K562 (cell line): Measurements from ENCODE around the gene SLC9A3. TPM values are rescaled to one million over a fixed set of nuclear protein-coding genes. Genes with fewer than 3 reads are reported as not detected.

Experiments used
- E2F4 ChIP-seq: sonication (generic); formaldehyde crosslinking; IDR thresholded peaks from 2 replicates; pipeline ENCODE4 v1.8.0; 2022; ENCODE audit warnings: mild to moderate bottlenecking, low read depth, missing genetic modification reagents
- EHMT2 ChIP-seq: fragments of 450-650 bp; IDR thresholded peaks from 2 replicates; pipeline ENCODE4 v1.6.1; 2018; ENCODE audit warnings: antibody characterized with exemption
- ETV1 ChIP-seq: fragments of 450-650 bp; conservative IDR thresholded peaks from 2 replicates; pipeline ENCODE4 v1.6.1; 2016; ENCODE audit warnings: missing genetic modification characterization, control low read depth, low read depth, missing compliant biosample characterization
- HDAC3 ChIP-seq: fragments of 450-650 bp; IDR thresholded peaks from 2 replicates; pipeline ENCODE4 v1.6.1; 2018; ENCODE audit warnings: borderline replicate concordance, mild to moderate bottlenecking, moderate library complexity; ENCODE audit not compliant: partially characterized antibody
- HLTF ChIP-seq: fragments of 450-650 bp; IDR thresholded peaks from 2 replicates; pipeline ENCODE4 v1.6.1; 2016
- KAT2B ChIP-seq: IDR thresholded peaks from one replicate; pipeline ENCODE4 v1.6.1; 2012; ENCODE audit warnings: low read depth, mild to moderate bottlenecking, control low read depth, inconsistent platforms, low read length, moderate library complexity
- MTA2 ChIP-seq: fragments of 450-650 bp; IDR thresholded peaks from 2 replicates; pipeline ENCODE4 v1.6.1; 2016; ENCODE audit warnings: low read depth
- NR1H2 ChIP-seq: sonication (generic); formaldehyde crosslinking; IDR thresholded peaks from 2 replicates; pipeline ENCODE4 v1.4.0; 2020; ENCODE audit warnings: mild to moderate bottlenecking, missing genetic modification reagents
- PHF8 ChIP-seq: fragments of 200-600 bp; sonication (generic); IDR thresholded peaks from 2 replicates; pipeline ENCODE4 v1.6.1; 2012; ENCODE audit warnings: mixed run types, mild to moderate bottlenecking, inconsistent platforms, low read length, moderate library complexity, borderline replicate concordance
- SREBF1 ChIP-seq: fragments of 150-350 bp; IDR thresholded peaks from 2 replicates; pipeline ENCODE4 v1.6.1; 2014; ENCODE audit warnings: antibody characterized with exemption, low read depth, low read length, borderline replicate concordance
- SRSF1 ChIP-seq: fragments of 200-400 bp; formaldehyde crosslinking; IDR thresholded peaks from 2 replicates; pipeline ENCODE4 v1.6.1; 2017; ENCODE audit warnings: mild to moderate bottlenecking, low read depth, low read length, moderate library complexity
- STAT6 ChIP-seq: sonication (generic); formaldehyde crosslinking; IDR thresholded peaks from 2 replicates; pipeline ENCODE4 v1.8.1; 2023; ENCODE audit warnings: mild to moderate bottlenecking, missing genetic modification reagents
- TCF7L2 ChIP-seq: fragments of 150-350 bp; IDR thresholded peaks from 2 replicates; pipeline ENCODE4 v1.6.1; 2016; ENCODE audit warnings: low read depth, mild to moderate bottlenecking, low read length, moderate library complexity
- ZNF165 ChIP-seq: fragments of 250-450 bp; sonication (Bioruptor Pico); IDR thresholded peaks from 2 replicates; pipeline ENCODE4 v1.4.0; 2020; ENCODE audit warnings: borderline replicate concordance
- ZNF174 ChIP-seq: fragments of 250-450 bp; sonication (Bioruptor Pico); IDR thresholded peaks from 2 replicates; pipeline ENCODE4 v1.4.0; 2020; ENCODE audit warnings: mild to moderate bottlenecking
- ZNF354B ChIP-seq: fragments of 250-450 bp; sonication (Bioruptor Pico); IDR thresholded peaks from 2 replicates; pipeline ENCODE4 v1.4.0; 2020
- ZNF444 ChIP-seq: fragments of 250-450 bp; sonication (Bioruptor Pico); IDR thresholded peaks from 2 replicates; pipeline ENCODE4 v1.4.0; 2020; ENCODE audit warnings: mild to moderate bottlenecking, moderate library complexity
- ZNF551 ChIP-seq: fragments of 250-450 bp; sonication (Bioruptor Pico); IDR thresholded peaks from 2 replicates; pipeline ENCODE4 v1.5.0; 2021; ENCODE audit warnings: mild to moderate bottlenecking, moderate library complexity
- ZNF79 ChIP-seq: fragments of 250-450 bp; sonication (Bioruptor Pico); IDR thresholded peaks from 2 replicates; pipeline ENCODE4 v1.4.0; 2020; ENCODE audit warnings: low read depth, mild to moderate bottlenecking, moderate library complexity
- polyA plus RNA-seq, 8 experiments: library from polyadenylated mRNA; depleted of rRNA in 4 of 8; stranded (reverse) in 5 of 8; unstranded in 3 of 8; fragments of >200 nt; fragmentation: Nextera tagmentation in 2 of 8; fragmentation: Illumina TruSeq in 1 of 8; extraction: Ambion mirVana in 2 of 8; extraction: Trizol in 1 of 8; gene quantifications; 2 replicates each; pipeline versions ENCODE4 v1.2.1 to v1.2.3, GENCODE V29; 2011 to 2014; ENCODE audit warnings: inconsistent platforms in 1 of 8, missing spikeins in 1 of 8
- total RNA-seq, 7 experiments: library from RNA; depleted of rRNA in 6 of 7; stranded (reverse); fragments of >200 nt in 6 of 7; fragmentation: Illumina TruSeq in 2 of 7; extraction: Trizol in 2 of 7; gene quantifications; 2 replicates each; pipeline versions ENCODE4 v1.2.1 to v1.2.3, GENCODE V29; 2011 to 2021; ENCODE audit warnings: low replicate concordance in 1 of 7
- TF ChIP-seq, protein P1 (sequence below), 2 experiments: IDR thresholded peaks in 1 of 2; conservative IDR thresholded peaks in 1 of 2; 2 replicates each; pipeline ENCODE4 v1.6.1; 2016; ENCODE audit warnings: low read depth in 2 of 2, mild to moderate bottlenecking in 1 of 2, missing compliant biosample characterization in 1 of 2, missing genetic modification characterization in 1 of 2, moderate library complexity in 1 of 2
- TF ChIP-seq, protein P2 (sequence below): sonication (generic); IDR thresholded peaks from 2 replicates; pipeline ENCODE4 v1.6.1; 2016

The SLC9A3 gene
- total and polyA plus RNA-seq, 9 of the 15 experiments (the other 6 are each of a cell fraction or from before 2014, with no cell fraction given): 1.5 to 5.8 (median 3.7) TPM; not detected in 2

GRCh38 chr5:472656-473550, 51.3 kb downstream of the SLC9A3 start (continued):
- TF ChIP-seq ZNF79 (no peak), ZNF444 (CRISPR knock-in tag) (no peak), ZNF174 (CRISPR knock-in tag) (no peak), SRSF1 (no peak), ZNF165 (CRISPR knock-in tag) (no peak), TCF7L2 (no peak), EHMT2 (no peak), ETV1 (no peak), HDAC3 (no peak), HLTF (no peak), ZNF354B (no peak), ZNF551 (CRISPR knock-in tag) (no peak), NR1H2 (CRISPR knock-in tag) (no peak), STAT6 (CRISPR knock-in tag) (peak; percentile 77; the same call in 1 of the 2 replicates), E2F4 (CRISPR knock-in tag) (0 out of 2 replicates have a peak, but pooled peaks have one; percentile 46), PHF8 (peak; percentile 94; the same call in 1 of the 2 replicates), SREBF1 (no peak), MTA2 (no peak), KAT2B (no peak)
- TF ChIP-seq, protein P1, sequence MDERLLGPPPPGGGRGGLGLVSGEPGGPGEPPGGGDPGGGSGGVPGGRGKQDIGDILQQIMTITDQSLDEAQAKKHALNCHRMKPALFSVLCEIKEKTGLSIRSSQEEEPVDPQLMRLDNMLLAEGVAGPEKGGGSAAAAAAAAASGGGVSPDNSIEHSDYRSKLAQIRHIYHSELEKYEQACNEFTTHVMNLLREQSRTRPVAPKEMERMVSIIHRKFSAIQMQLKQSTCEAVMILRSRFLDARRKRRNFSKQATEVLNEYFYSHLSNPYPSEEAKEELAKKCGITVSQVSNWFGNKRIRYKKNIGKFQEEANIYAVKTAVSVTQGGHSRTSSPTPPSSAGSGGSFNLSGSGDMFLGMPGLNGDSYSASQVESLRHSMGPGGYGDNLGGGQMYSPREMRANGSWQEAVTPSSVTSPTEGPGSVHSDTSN (CRISPR knock-in tag; IDR thresholded peaks at IDR 0.05; ENCODE audit: low read depth): no peak
- TF ChIP-seq, protein P1 (tag; conservative IDR thresholded peaks at IDR 0.05; ENCODE audit: low read depth): no peak
- TF ChIP-seq, protein P2, sequence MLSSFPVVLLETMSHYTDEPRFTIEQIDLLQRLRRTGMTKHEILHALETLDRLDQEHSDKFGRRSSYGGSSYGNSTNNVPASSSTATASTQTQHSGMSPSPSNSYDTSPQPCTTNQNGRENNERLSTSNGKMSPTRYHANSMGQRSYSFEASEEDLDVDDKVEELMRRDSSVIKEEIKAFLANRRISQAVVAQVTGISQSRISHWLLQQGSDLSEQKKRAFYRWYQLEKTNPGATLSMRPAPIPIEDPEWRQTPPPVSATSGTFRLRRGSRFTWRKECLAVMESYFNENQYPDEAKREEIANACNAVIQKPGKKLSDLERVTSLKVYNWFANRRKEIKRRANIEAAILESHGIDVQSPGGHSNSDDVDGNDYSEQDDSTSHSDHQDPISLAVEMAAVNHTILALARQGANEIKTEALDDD: no peak
